Measurements from ENCODE around the gene OPALIN.

- no peak for TF ChIP-seq CTCF (IDR thresholded peaks at IDR 0.05; ENCODE audit: low read length)
- no peak for TF ChIP-seq EZH2 (IDR thresholded peaks at IDR 0.05; ENCODE audit: borderline replicate concordance, low read length)
Measured at GRCh38 chr10:96374004-96374403, 15.2 kb upstream of the OPALIN start.
